GM08714 (cell line): ENCODE data around the gene SCAF4.
"Not testable (repeated sequence)": the region's sequence is repeated elsewhere in the genome, so short reads cannot be mapped to it uniquely, and the experiment has no call there.

ENCODE experiments used
- H3K4me3 ChIP-seq: fragments of 200-500 bp; sonication (Bioruptor generic); 2 replicates; pipeline ENCODE4 v1.5.1; 2014; ENCODE audit warnings: mild to moderate bottlenecking, low read length, inconsistent platforms
- ZNF274 ChIP-seq: IDR thresholded peaks from 2 replicates; pipeline ENCODE4 v1.6.1; 2012; ENCODE audit warnings: mild to moderate bottlenecking, low read depth, low read length

SCAF4 gene

DNA sequence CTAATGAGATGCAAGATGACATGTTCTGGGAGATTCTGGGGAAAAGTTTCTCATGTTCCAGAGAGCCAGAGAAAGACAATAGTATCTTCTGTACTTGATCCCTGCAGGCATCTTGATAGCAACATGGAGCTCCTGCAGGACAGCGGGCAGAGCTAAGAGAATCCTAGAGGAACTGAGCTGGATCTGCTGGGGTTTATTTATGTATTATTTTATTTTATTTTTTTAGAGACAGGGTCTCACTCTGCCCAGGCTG lies 22.7 kb upstream of the SCAF4 start:
- TF ChIP-seq ZNF274, result no peak
- H3K4me3 ChIP-seq, result no peak overlapping the region

DNA sequence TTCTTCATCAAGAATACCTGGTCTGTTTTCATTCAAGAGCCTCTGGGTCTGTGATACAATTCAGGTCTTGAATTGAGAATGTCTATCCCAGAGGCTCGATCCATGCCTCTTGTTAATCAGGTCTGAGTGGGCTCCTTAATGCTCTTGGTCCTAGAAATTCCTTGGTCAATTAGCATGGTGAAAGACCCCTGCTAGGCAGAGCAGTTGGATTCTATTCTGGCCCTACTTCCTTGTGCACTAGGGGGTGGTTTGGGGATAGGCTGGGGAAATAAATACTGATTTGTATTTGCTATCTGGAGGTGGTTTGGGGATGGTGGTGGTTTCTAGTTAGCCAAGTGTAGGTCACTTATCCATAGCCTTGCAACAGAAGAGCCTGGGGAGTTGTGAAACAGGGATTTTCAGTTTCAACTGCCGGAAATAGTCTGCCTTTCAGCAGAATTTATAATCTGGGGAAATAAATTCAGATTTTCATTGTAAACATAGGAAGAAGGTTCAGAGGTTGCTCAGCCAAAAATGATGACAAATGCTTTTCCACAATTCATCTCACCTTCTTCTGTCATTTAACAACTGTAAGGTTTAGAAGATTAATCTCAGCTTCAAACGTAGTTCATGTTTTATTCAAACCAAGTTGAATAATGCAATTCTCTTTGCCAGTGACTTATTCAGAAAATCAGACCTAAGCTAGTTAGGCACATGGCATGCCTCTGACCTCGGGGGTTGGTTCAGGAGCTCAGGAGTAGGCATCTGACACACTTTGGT lies 22.2 kb upstream of the SCAF4 start:
- H3K4me3 ChIP-seq, result no peak overlapping the region
- no peak for TF ChIP-seq ZNF274

DNA sequence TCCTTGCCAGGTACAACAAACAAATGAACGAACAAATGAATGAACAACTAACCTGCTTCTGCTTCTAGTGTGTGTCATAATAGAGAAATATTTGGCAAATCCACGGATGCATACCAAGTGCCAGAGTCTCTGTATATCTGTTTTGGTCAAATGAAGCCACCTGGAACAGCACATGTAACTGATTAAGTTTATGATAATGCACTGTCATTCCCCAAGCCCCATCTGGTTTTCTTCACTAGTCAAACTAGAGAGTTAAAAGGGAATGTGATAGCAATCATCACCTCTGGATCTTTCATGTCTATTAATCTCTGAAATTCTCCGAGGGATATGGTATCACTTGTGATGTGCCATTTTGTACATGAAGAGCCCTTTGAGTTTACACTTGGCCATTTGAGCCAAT lies 21.0 kb upstream of the SCAF4 start:
- no peak for TF ChIP-seq ZNF274

DNA sequence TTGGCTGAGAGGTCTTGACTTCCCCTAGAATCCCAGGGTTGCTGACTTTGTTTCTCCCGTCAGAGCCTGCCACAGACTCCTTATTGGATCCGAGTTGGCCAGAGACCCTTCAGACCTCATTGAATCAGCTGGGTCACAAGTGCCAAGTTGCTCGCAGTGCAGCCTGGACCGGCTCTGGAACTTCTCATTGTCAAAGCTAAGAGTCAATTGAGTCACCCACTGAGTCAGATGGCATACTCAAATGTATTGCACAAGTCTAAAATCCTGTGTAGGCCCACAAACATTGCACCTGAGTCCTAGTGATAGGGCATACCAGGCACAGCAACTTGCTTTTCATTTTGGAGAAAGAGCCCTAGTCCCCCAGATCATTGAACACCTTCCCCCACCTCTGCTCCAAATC lies 20.4 kb upstream of the SCAF4 start:
- TF ChIP-seq ZNF274, result no peak
- no peak overlapping the region for H3K4me3 ChIP-seq

More for the DNA sequence above, 21.0 kb upstream of the SCAF4 start:
- no peak overlapping the region for H3K4me3 ChIP-seq

DNA sequence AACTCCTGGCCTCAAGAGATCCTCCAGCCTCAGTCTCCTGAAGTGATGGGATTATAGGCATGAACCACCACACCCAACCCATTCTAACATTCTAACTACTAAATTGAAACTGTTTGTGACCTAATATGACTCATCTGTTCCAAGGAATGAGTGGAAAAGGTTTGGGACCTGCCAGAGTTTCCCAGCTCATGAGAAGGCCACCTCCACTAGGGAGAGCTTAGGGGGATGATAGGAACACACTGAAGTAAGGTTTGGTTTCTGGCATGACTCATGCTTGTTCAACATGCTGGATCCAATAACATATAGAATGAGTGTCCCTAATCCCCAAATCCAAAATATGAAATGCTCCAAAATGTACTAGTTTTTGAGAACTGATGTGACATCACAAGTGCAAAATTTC lies 18.9 kb upstream of the SCAF4 start:
- TF ChIP-seq ZNF274, result no peak
- no peak overlapping the region for H3K4me3 ChIP-seq

DNA sequence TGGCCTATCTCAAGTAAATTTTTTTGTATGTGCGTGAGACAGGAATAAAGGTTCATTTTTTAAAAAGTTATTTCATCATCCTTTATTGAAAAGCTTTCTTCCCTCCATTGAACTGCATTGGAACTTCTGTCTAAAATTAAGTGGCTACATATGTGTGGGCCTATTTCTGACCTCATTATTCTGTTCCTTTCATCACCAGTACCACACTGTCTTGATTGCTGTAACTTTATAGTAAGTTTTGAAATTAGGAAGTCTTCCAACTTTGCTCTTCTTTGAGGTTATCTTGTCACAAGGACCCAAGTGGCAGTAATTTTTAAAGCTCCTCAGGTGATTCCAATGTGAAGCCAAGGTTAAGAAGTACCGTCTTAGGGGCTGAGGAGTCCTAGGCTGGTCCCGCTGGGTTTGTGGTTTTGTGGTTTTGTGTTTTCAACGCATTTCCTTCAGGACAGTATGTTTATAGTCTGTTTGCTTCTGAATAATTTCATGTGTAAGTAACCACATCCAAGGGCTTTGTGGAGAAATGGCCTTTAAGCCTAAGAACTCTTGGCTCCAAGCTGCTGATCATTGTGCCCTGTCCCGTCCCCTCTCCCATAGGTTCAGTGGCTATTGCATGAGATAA lies 12.4 kb upstream of the SCAF4 start:
- H3K4me3 ChIP-seq, result no peak overlapping the region
- no peak for TF ChIP-seq ZNF274

DNA sequence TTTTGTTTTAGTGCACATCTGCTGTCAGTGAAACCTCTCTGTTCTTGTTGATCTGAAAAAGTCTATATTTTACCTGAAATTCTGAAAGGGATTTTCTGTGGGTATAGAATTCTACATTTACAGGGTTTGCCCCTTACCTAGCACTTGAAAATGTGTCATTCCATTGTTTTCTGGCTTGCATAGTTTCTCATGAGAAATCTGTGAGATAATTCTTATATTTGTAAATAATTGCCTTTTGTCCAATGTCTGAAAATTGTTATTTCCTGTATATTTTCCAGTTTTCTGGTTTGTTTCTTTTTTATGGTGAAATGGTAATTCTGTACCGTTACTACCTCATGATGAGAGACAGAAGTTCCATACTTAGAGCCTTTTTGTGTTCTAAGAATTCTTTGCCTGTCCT lies 11.8 kb upstream of the SCAF4 start:
- H3K4me3 ChIP-seq, result no peak overlapping the region
- TF ChIP-seq ZNF274, result no peak

DNA sequence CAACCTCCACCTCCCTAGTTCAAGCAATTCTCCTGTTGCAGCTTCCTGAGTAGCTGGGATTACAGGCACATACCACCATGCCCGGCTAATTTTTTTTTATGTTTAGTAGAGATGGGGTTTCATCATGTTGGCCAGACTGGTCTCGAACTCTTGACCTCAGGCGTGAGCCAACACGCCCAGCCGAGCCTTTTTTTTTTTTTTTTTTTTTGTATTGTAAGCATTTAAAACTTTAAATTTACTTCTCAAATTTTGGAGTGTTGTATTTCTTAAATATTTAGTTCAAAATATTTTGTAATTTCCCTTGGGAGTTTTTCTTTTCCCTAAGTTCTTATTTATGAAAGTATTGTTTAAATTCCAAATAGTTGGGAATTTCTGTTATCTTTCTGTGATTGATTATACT lies 9.2 kb upstream of the SCAF4 start:
- TF ChIP-seq ZNF274, result no peak

DNA sequence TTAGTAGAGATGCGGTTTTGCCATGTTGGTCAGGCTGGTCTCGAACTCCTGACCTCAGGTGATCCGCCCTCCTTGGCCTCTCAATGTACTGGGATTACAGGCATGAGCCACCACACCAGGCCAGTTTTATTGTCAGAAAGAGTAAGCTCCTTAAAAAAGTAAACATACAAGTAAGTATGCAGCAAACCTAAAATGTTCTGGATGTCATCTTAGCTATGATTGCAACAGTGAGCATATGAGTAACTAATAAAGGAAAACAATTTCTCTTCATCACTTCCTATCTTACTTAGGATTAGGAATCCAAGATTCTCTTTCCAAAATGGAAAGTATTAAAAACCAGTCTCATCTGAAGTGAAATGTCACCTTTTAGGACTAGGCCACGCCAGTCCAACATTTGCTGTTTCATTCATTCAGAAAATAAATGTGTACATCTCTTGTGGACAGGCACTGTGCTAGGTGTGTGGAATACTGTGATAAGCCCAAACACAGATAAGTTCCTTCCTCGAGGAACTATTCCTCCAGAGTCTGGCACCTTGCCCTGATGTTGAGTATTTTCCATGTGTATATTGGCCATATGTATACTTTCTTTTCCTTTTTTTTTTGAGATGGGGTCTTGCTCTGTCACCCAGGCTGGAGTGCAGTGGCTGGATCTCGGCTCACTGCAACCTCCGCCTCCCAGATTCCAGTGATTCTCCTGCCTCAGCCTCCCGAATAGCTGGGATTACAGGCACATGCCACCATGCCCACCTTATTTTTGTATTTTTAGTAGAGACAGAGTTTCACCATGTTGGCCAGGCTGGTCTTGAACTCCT lies 5.9 kb upstream of the SCAF4 start:
- H3K4me3 ChIP-seq, result not testable (repeated sequence)

More for the DNA sequence above, 9.2 kb upstream of the SCAF4 start:
- H3K4me3 ChIP-seq, result no peak overlapping the region

DNA sequence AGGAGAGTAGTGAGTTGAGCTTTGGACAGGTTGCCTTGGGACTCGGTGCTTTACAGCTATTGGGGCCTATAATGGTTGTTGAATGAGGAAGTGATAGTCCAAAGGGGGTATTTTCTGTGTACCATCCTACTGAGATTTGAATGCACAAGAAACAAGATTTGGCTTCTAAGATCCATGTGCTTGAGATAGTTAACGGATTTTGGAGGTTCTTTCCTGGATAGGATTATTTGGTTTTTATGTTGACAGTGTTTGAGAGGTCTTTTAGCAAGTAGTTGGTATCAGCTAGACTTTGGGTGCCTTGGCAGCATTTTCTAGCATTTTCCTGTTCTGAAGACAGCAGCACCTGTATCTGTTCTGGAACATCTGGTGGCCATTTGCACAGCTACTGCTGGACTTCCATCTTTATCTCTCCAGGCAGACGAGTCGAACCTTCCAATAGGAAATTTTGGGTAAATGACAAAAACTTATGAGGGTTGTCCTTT lies 3.6 kb upstream of the SCAF4 start:
- no peak overlapping the region for H3K4me3 ChIP-seq
- TF ChIP-seq ZNF274, result no peak

DNA sequence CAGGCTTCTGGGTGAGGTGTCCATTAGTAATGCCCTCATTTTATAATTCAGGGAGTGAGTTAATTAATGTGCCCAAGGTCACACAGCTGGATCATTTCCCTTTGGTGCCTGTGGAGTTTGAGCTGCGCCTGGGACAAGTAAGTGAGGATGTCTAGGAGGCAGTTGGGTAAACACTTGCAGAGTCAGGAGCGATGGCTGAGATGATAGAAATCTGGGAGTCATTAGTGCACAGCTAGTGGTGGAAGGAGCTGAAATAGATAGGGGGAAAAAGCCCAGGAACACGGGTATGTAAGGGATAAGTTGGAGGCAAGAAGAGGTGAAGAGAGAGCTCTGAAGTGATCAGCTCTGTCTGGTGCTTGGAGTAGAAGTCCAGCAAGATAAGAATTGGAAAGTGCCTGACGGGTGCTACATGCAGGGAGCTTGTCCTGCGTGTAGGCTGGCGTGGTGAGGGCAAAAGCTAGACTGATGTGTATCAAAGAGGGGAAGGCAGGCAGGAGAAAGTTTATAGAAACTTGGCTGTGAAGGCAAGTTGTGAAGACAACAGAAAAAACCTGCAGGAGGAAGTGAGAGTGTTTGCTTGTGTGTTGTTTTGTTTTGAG lies 1.7 kb upstream of the SCAF4 start:
- no peak for TF ChIP-seq ZNF274
- H3K4me3 ChIP-seq, result no peak overlapping the region; the same call in 1 of the 2 replicates

DNA sequence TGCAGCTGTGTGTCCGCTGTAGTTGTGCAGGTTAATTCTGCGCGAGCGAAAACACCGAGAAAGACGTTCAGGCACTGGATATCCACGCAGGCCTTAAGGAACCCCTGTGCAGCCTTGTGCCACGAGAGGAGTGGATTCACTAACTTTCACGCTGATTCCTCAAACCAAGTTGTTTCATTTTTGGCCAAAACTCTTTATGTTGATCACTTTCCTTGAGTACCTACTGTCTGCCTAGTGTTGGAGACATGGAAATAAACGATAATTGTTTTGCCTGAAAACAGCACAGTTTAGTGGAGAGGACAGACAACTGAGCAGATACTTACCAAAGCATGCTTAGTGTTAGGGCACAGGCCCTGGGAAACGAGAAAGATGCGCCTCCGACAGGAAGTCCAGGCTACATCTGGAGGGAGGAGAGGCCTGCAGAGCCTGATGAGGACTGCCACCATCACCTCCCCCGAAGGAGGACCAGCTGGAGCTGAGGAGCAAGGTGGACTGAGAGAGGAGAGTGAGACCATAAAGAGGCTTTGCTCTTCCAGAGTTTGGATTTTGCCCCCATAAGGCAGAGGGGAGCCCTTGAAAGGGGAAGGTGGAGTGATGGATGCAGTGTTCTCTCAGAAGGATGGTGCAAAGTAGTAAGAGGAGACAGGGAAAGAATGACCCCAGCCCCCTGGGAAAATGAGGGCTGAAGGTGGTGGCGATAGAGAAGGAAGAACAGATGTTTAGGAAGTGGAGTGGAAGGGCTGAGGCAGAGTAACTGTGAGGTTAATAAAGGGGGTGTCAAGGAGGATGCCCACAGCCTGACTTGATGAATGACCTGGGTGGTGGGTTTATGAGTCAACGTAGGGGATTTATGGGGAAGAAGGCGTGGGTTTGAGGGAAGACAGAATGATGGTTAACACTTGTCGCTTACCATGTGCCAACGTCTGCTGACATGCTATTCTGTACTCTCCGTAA lies 956 bp upstream of the SCAF4 start:
- TF ChIP-seq ZNF274, result no peak

DNA sequence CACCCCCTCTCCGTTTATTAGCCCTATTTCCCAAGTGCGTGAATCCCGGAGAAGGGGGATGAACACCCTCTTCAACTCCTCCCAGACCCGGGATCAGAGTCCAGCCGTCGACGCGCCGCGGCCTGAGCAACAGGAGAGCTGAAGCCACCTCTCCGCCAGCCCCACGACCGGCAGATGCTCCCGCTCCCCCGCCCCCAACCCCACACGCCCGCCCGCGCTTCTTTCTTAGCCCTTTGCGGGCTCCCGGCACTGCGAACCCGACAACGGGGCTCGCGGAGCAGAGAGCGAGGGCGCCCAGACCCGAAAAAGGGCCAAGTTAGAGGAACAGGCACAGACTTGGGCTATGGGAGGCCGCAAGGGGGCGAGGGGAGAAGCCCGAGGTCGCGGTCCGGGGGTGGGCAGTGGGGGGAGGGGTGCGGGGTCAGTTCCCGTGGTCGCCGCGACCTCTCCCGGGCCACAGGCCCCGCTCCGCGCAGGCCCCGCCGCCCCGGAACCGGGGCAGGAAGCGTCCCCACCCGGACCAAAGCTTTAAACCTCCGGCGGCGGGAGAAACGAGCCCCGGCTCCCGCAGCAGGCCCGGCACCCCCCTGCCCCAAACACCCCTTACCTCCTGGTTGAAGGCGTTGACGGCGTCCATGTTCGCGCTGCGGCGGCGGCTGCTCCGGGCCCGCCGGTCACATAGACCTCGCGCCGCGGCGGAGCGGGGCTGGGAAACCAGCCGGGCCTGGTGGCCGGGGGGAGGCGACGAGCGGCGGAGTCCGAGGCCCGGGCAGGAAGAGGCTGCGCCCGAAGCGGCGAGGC lies 662 bp downstream of the SCAF4 start:
- peak overlapping the region; percentile 99 for H3K4me3 ChIP-seq
- no peak for TF ChIP-seq ZNF274

More for the DNA sequence above, 956 bp upstream of the SCAF4 start:
- peak overlapping the region; percentile 63 for H3K4me3 ChIP-seq
